ENCODE measurements around the gene LRSAM1. TPM values are rescaled to one million over a fixed set of nuclear protein-coding genes. Genes with fewer than 3 reads are reported as not detected.

Gene LRSAM1
- total and polyA plus RNA-seq, 9 of the 15 experiments (the other 6 are each of a cell fraction or from before 2014, with no cell fraction given), result 0.07 to 16.2 (median 4.7) TPM

- TF ChIP-seq GTF3C2 (IDR thresholded peaks at IDR 0.05; ENCODE audit: borderline replicate concordance, extremely low read depth, insufficient read length) (no peak), PATZ1 (CRISPR knock-in tag; IDR thresholded peaks at IDR 0.05; ENCODE audit: borderline replicate concordance) (no peak), PURB (CRISPR knock-in tag; IDR thresholded peaks at IDR 0.05; ENCODE audit: low read depth) (no peak)
- TF ChIP-seq, protein P1, sequence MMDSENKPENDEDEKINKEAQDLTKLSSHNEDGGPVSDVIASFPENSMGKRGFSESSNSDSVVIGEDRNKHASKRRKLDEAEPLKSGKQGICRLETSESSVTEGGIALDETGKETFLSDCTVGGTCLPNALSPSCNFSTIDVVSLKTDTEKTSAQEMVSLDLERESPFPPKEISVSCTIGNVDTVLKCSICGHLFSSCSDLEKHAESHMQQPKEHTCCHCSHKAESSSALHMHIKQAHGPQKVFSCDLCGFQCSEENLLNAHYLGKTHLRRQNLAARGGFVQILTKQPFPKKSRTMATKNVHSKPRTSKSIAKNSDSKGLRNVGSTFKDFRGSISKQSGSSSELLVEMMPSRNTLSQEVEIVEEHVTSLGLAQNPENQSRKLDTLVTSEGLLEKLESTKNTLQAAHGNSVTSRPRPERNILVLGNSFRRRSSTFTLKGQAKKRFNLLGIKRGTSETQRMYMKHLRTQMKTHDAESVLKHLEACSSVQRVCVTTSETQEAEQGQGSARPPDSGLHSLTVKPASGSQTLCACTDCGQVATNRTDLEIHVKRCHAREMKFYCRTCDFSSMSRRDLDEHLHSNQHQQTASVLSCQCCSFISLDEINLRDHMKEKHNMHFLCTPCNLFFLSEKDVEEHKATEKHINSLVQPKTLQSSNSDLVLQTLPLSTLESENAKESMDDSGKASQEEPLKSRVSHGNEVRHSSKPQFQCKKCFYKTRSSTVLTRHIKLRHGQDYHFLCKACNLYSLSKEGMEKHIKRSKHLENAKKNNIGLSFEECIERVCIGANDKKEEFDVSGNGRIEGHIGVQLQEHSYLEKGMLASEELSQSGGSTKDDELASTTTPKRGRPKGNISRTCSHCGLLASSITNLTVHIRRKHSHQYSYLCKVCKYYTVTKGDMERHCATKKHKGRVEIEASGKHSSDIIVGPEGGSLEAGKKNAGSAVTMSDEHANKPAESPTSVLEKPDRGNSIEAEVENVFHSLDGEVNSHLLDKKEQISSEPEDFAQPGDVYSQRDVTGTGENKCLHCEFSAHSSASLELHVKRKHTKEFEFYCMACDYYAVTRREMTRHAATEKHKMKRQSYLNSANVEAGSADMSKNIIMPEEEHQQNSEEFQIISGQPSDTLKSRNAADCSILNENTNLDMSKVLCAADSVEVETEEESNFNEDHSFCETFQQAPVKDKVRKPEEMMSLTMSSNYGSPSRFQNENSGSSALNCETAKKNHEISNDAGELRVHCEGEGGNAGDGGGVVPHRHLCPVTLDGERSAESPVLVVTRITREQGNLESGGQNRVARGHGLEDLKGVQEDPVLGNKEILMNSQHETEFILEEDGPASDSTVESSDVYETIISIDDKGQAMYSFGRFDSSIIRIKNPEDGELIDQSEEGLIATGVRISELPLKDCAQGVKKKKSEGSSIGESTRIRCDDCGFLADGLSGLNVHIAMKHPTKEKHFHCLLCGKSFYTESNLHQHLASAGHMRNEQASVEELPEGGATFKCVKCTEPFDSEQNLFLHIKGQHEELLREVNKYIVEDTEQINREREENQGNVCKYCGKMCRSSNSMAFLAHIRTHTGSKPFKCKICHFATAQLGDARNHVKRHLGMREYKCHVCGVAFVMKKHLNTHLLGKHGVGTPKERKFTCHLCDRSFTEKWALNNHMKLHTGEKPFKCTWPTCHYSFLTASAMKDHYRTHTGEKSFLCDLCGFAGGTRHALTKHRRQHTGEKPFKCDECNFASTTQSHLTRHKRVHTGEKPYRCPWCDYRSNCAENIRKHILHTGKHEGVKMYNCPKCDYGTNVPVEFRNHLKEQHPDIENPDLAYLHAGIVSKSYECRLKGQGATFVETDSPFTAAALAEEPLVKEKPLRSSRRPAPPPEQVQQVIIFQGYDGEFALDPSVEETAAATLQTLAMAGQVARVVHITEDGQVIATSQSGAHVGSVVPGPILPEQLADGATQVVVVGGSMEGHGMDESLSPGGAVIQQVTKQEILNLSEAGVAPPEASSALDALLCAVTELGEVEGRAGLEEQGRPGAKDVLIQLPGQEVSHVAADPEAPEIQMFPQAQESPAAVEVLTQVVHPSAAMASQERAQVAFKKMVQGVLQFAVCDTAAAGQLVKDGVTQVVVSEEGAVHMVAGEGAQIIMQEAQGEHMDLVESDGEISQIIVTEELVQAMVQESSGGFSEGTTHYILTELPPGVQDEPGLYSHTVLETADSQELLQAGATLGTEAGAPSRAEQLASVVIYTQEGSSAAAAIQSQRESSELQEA (IDR thresholded peaks at IDR 0.05; ENCODE audit: low read depth), result no peak
These were observed 56.7 kb downstream of the LRSAM1 start (continued) for GRCh38 chr9:127507751-127508648.

Data from K562 (cell line).